ENCODE measurements around the gene GTPBP1.

- TF ChIP-seq EP300 (IDR thresholded peaks at IDR 0.05) = no peak
- TF ChIP-seq CTCF (IDR thresholded peaks at IDR 0.05) = no peak
- no peak for TF ChIP-seq POLR2A (IDR thresholded peaks at IDR 0.05)
Observed at GRCh38 chr22:38773363-38773946, 67.7 kb downstream of the GTPBP1 start.
